GM12874 (cell line): ENCODE measurements around the gene MKI67.

ENCODE experiments used
- CTCF ChIP-seq: IDR thresholded peaks from 2 replicates; pipeline ENCODE4 v1.5.1; 2011; ENCODE audit warnings: low read depth, mild to moderate bottlenecking, control low read depth, low read length, moderate library complexity; ENCODE audit not compliant: insufficient read depth

The MKI67 gene

GRCh38 chr10:128070721-128071416 lies 55.4 kb downstream of the MKI67 start:
- TF ChIP-seq CTCF, result no peak

GRCh38 chr10:128070161-128070560 lies 56.1 kb downstream of the MKI67 start:
- no peak for TF ChIP-seq CTCF

GRCh38 chr10:128069351-128070051 lies 56.7 kb downstream of the MKI67 start:
- peak; percentile 75 for TF ChIP-seq CTCF

- TF ChIP-seq CTCF, result no peak
Measured at GRCh38 chr10:128068398-128069285, 57.6 kb downstream of the MKI67 start.

- TF ChIP-seq CTCF, result no peak
Measured at GRCh38 chr10:128067691-128068397, 58.4 kb downstream of the MKI67 start.

GRCh38 chr10:128066870-128067382 lies 59.3 kb downstream of the MKI67 start:
- TF ChIP-seq CTCF, result no peak
